A673 (cell line): ENCODE results near the gene TAS2R1.

Experiments
- EZH2 ChIP-seq: fragments of 200-600 bp; sonication (generic); IDR thresholded peaks from 2 replicates; pipeline ENCODE4 v1.6.1; 2017; ENCODE audit warnings: borderline replicate concordance, low read depth, mild to moderate bottlenecking, mixed read lengths, antibody characterized with exemption, low read length; ENCODE audit not compliant: poor library complexity, severe bottlenecking
- TF ChIP-seq, protein P1 (sequence below): fragments of 300-800, 200-600 bp; sonication (generic); conservative IDR thresholded peaks from 2 replicates; pipeline ENCODE4 v1.5.1; 2017; ENCODE audit warnings: low read depth, mild to moderate bottlenecking, antibody characterized with exemption, low read length, moderate library complexity, mixed read lengths

DNA sequence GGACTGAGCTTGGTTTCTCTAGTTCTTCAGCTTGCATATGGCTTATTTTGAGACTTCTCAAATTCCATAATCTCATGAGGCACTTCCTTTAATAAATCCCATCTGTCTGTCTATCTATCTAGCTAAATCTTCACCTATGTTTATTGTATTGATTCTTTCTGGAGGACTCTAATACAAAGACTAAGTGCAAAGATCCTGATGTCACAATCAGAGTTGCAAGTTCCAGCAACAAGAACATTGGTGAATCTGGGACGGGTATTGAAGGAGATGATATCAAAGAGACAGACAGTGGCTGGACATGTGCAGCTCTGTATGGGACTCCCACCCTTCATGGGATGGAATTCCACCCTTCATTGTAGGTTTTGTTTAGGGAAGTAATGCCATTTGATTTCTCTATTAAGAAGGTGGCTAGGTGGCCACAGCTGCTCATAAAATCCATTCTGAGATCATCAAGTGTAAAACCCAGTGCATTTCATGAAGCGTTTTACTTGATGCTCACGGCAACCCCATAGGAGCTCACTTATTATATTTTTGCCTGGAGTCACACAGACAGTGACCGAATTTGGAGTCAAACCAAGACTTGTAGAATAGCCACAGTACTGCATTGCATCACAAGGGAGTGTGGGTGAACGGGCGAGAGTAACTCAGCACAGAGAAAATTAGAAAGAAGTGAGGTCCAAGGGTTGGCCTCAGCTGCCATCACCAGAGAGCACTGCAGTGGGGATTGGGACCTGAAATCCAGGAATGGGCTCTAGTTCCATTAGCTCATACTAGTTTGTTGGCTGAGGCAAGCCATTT is 24.9 kb downstream of the TAS2R1 start:
- TF ChIP-seq, protein P1, sequence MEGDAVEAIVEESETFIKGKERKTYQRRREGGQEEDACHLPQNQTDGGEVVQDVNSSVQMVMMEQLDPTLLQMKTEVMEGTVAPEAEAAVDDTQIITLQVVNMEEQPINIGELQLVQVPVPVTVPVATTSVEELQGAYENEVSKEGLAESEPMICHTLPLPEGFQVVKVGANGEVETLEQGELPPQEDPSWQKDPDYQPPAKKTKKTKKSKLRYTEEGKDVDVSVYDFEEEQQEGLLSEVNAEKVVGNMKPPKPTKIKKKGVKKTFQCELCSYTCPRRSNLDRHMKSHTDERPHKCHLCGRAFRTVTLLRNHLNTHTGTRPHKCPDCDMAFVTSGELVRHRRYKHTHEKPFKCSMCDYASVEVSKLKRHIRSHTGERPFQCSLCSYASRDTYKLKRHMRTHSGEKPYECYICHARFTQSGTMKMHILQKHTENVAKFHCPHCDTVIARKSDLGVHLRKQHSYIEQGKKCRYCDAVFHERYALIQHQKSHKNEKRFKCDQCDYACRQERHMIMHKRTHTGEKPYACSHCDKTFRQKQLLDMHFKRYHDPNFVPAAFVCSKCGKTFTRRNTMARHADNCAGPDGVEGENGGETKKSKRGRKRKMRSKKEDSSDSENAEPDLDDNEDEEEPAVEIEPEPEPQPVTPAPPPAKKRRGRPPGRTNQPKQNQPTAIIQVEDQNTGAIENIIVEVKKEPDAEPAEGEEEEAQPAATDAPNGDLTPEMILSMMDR = no peak
- no peak for TF ChIP-seq EZH2
